Tibial nerve (tissue), 4 donors: ENCODE data around the gene HES4.

Experiments
- EP300 ChIP-seq, 2 donors: sonication (generic); formaldehyde crosslinking; IDR thresholded peaks; one replicate each; pipeline ENCODE4 v1.6.1; 2017; ENCODE audit warnings: antibody characterized with exemption in 2 of 2, mild to moderate bottlenecking in 1 of 2
- TF ChIP-seq, protein P1 (sequence below), 5 experiments: fragments of 200-600 bp in 3 of 5; fragments of 450-650 bp in 2 of 5; sonication (generic) in 3 of 5; IDR thresholded peaks; one replicate each; pipeline ENCODE4 v1.5.1; 2016 to 2019; ENCODE audit warnings: antibody characterized with exemption in 5 of 5, mild to moderate bottlenecking in 3 of 5, moderate library complexity in 2 of 5

DNA sequence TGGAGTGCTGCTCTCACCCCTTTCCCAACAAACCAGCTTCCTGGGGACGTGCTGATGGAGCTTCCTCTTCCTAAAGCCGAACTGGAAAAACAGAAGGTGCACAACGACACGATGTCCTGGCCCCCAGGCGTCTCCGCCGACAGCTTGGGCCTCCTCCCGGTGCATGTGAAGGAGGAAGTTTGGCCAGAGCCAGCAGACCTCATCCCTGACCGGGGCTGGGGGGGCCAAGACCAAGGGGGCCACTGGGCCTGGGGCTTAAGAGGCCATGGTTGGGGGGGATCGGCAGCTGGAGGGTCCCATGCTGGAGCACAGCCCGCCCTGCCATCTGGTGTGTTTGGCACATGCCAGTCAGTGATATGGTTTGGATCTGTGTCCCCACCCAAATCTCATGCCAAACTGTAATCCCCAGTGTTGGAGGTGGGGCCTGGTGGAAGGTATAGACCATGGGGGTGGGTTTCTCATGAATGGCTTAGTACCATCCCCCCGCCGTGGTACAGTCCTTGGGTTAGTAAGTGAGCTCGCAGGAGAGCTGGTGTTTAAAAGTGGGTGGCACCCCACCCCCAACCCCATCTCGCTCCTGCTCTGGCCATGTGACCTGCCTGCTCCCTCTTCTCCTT, 6.4 kb downstream of the HES4 start:
- TF ChIP-seq, protein P1, sequence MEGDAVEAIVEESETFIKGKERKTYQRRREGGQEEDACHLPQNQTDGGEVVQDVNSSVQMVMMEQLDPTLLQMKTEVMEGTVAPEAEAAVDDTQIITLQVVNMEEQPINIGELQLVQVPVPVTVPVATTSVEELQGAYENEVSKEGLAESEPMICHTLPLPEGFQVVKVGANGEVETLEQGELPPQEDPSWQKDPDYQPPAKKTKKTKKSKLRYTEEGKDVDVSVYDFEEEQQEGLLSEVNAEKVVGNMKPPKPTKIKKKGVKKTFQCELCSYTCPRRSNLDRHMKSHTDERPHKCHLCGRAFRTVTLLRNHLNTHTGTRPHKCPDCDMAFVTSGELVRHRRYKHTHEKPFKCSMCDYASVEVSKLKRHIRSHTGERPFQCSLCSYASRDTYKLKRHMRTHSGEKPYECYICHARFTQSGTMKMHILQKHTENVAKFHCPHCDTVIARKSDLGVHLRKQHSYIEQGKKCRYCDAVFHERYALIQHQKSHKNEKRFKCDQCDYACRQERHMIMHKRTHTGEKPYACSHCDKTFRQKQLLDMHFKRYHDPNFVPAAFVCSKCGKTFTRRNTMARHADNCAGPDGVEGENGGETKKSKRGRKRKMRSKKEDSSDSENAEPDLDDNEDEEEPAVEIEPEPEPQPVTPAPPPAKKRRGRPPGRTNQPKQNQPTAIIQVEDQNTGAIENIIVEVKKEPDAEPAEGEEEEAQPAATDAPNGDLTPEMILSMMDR (IDR thresholded peaks at IDR 0.05), result no peak
- no peak for TF ChIP-seq EP300 (IDR thresholded peaks at IDR 0.05)
